Caco-2 (cell line): ENCODE measurements around the gene TRPM5. TPM values are rescaled to one million over a fixed set of nuclear protein-coding genes. Genes with fewer than 3 reads are reported as not detected.

Experiments used
- BruUV-seq: library from RNA; stranded (reverse); fragments of 400-500 nt; replicated peaks from 2 replicates; lab custom pipeline; 2021; lab: Mats Ljungman, UMichigan
- CTCF ChIA-PET: fragments of 300-600 bp; sonication (Branson Sonifier 250); formaldehyde crosslinking; loops from one replicate; lab custom pipeline; 2022; ENCODE audit warnings: antibody characterized with exemption; lab: Charles Lee
- POLR2A ChIA-PET: fragments of 300-600 bp; sonication (Branson Sonifier 250); formaldehyde crosslinking; loops from one replicate; lab custom pipeline; 2022; ENCODE audit warnings: antibody characterized with exemption; lab: Charles Lee
- DNase-seq, 2 experiments: peaks; one replicate each; pipeline versions ENCODE4 v3.0.0 to v3.0.0-alpha.2; 2020 to 2022
- H3K27me3 ChIP-seq: replicated peaks from 2 replicates; pipeline ENCODE4 v1.6.0; 2011; ENCODE audit warnings: low read length; ENCODE audit not compliant: control insufficient read depth, insufficient read depth
- H3K36me3 ChIP-seq: 2 replicates; pipeline ENCODE4 v1.5.1; 2011; ENCODE audit warnings: low read length; ENCODE audit not compliant: control insufficient read depth, insufficient read depth
- H3K4me1 ChIP-seq: fragments of 250-450 bp; sonication (Bioruptor Pico); 2 replicates; pipeline ENCODE4 v1.5.1; 2020; ENCODE audit warnings: mild to moderate bottlenecking
- H3K4me3 ChIP-seq: 2 replicates; pipeline ENCODE4 v1.5.1; 2011; ENCODE audit warnings: low read depth, mild to moderate bottlenecking, control low read depth, low read length
- H3K9me3 ChIP-seq: fragments of 250-450 bp; sonication (Bioruptor Pico); 2 replicates; pipeline ENCODE4 v1.5.1; 2020; ENCODE audit warnings: mild to moderate bottlenecking, moderate library complexity
- H3K27ac Mint-ChIP-seq: one replicate; pipeline ENCODE4 v1.8.0; 2022; ENCODE audit warnings: mixed read lengths; ENCODE audit not compliant: unreplicated experiment
- H3K27me3 Mint-ChIP-seq: one replicate; pipeline ENCODE4 v1.8.0; 2022; ENCODE audit warnings: mixed read lengths; ENCODE audit not compliant: insufficient read depth, unreplicated experiment
- H3K36me3 Mint-ChIP-seq: one replicate; pipeline ENCODE4 v1.8.0; 2022; ENCODE audit warnings: mild to moderate bottlenecking, mixed read lengths; ENCODE audit not compliant: insufficient read depth, unreplicated experiment
- H3K4me1 Mint-ChIP-seq: one replicate; pipeline ENCODE4 v1.8.0; 2022; ENCODE audit warnings: low read depth, mixed read lengths; ENCODE audit not compliant: unreplicated experiment
- H3K4me3 Mint-ChIP-seq: one replicate; pipeline ENCODE4 v1.8.0; 2022; ENCODE audit warnings: mild to moderate bottlenecking, moderate library complexity, mixed read lengths; ENCODE audit not compliant: unreplicated experiment
- H3K9me3 Mint-ChIP-seq: one replicate; pipeline ENCODE4 v1.8.0; 2022; ENCODE audit warnings: mixed read lengths; ENCODE audit not compliant: unreplicated experiment
- intact Hi-C: fragments of 100-400 bp; cut with micrococcal nuclease; formaldehyde crosslinking; loops from one replicate; pipeline ENCODE4 v1.10.0; 2022; ENCODE audit not compliant: unreplicated experiment
- total RNA-seq: library from RNA; stranded (reverse); gene quantifications from 2 replicates; pipeline ENCODE4 v1.2.3, GENCODE V29; 2022
- TF ChIP-seq, protein P1 (sequence below), 2 experiments: fragments of 200-600 bp in 1 of 2; IDR thresholded peaks; 1 replicate in 1 of 2; 2 replicates in 1 of 2; pipeline versions ENCODE4 v1.5.1 to v1.8.0; 2011 to 2022; ENCODE audit warnings: antibody characterized with exemption in 1 of 2, control low read depth in 1 of 2, inconsistent platforms in 1 of 2, low read depth in 1 of 2, low read length in 1 of 2, mild to moderate bottlenecking in 1 of 2, moderate library complexity in 1 of 2; ENCODE audit not compliant: insufficient read depth in 1 of 2, severe bottlenecking in 1 of 2, unreplicated experiment in 1 of 2

TRPM5 gene
- total RNA-seq, 1 experiment from 2014 or later: not detected

DNA sequence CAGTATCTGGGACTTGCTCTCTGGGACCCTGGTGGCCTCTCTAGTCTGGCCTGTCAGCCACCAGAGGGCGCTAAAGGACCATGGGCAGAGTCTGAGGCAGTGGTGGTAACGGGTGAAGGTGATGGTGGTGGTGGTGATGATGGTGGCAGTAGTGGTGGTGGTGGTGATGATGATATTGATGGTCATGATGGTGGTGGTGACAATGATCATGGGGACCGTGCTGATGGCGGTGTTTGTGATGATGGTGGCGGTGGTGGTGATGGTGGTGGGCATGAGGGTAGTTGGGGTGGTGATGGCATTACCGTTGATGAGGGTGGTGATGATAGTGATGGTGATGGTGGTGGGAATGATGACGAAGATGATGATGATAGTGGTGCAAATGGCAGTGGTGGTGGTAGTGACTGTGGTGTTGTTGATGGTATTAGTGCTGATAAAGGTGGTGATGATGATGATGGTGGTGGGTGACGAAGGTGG, 16.0 kb downstream of the TRPM5 start:
- no peaks in the 10 kb centered on the region for H3K9me3 Mint-ChIP-seq
- no peaks in the 10 kb centered on the region for H3K9me3 ChIP-seq
- H3K4me3 Mint-ChIP-seq: no peak overlapping the region
- intact Hi-C loops: loop anchor here (1.0 to 5.0 kb wide), 2 partner anchors 103 to 459 kb away; partner anchors contain the start of gene CDKN1C
- ChIA-PET CTCF (interaction anchor here (3.1 kb wide), 1 partner anchor 103 kb away, joined by 31 read pairs; no protein-coding TSS in a partner anchor), POLR2A (no interaction called here)
- peak; percentile 68 to 80 for DNase-seq
- H3K4me1 ChIP-seq: no peaks in the 10 kb centered on the region
- no peaks in the 10 kb centered on the region for H3K4me1 Mint-ChIP-seq
- H3K4me3 ChIP-seq: no peak overlapping the region
- TF ChIP-seq, protein P1, sequence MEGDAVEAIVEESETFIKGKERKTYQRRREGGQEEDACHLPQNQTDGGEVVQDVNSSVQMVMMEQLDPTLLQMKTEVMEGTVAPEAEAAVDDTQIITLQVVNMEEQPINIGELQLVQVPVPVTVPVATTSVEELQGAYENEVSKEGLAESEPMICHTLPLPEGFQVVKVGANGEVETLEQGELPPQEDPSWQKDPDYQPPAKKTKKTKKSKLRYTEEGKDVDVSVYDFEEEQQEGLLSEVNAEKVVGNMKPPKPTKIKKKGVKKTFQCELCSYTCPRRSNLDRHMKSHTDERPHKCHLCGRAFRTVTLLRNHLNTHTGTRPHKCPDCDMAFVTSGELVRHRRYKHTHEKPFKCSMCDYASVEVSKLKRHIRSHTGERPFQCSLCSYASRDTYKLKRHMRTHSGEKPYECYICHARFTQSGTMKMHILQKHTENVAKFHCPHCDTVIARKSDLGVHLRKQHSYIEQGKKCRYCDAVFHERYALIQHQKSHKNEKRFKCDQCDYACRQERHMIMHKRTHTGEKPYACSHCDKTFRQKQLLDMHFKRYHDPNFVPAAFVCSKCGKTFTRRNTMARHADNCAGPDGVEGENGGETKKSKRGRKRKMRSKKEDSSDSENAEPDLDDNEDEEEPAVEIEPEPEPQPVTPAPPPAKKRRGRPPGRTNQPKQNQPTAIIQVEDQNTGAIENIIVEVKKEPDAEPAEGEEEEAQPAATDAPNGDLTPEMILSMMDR (IDR thresholded peaks at IDR 0.05; ENCODE audit: insufficient read depth in 1 of 2, low read depth in 1 of 2, low read length in 1 of 2, severe bottlenecking in 1 of 2, unreplicated experiment in 1 of 2): peak; percentile 74 to 92
- H3K36me3 Mint-ChIP-seq: no peaks in the 10 kb centered on the region
- no peaks in the 10 kb centered on the region for H3K36me3 ChIP-seq
- H3K27me3 Mint-ChIP-seq: no peaks in the 10 kb centered on the region
- no peaks in the 10 kb centered on the region for H3K27me3 ChIP-seq
- no peak overlapping the region for H3K27ac Mint-ChIP-seq
- no TSS peak for BruUV-seq

DNA sequence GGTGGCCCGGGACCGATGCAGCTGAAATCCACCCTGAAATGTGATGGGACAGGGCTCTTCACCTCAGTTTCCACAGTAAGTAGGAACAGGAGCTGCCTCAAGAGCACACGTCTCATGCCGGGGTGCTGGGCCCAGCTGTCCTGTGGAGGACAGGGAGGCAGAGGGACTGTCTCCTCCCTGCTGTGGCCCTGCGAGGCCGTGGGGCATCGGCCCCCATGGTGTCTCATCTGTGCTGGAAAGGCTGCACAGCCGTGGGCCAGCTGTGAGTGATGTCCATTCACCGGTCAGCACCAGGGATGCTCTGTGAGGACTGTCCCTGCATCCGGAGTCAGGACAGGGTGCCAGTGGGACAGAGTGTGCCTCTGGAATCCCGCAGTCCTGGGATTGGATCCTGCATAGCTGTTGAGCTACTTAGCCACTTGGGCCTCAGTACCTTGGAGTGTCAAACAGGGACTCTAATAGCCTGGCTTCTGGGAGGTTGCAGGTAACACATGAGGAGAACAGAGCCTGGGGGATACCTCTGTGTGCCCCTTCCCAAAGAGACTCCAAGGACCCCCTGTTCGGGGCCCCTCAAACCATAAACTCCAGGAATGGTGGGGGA, 16.5 kb downstream of the TRPM5 start:
- H3K4me3 ChIP-seq: no peak overlapping the region
- intact Hi-C loops: loop anchor here (1.0 to 5.0 kb wide), 2 partner anchors 103 to 459 kb away; partner anchors contain the start of gene CDKN1C
- no peaks in the 10 kb centered on the region for H3K27me3 Mint-ChIP-seq
- no peak for DNase-seq
- TF ChIP-seq, protein P1 (IDR thresholded peaks at IDR 0.05; ENCODE audit: insufficient read depth in 1 of 2, low read depth in 1 of 2, low read length in 1 of 2, severe bottlenecking in 1 of 2, unreplicated experiment in 1 of 2): no peak
- ChIA-PET CTCF (interaction anchor here (0.8 to 3.1 kb wide), 2 partner anchors 104 to 125 kb away, joined by 3 to 31 read pairs; no protein-coding TSS in a partner anchor), POLR2A (no interaction called here)
- no peaks in the 10 kb centered on the region for H3K36me3 Mint-ChIP-seq
- no peaks in the 10 kb centered on the region for H3K36me3 ChIP-seq
- no peaks in the 10 kb centered on the region for H3K9me3 ChIP-seq
- BruUV-seq: no TSS peak
- no peak overlapping the region for H3K27ac Mint-ChIP-seq
- H3K4me3 Mint-ChIP-seq: no peak overlapping the region
- no peaks in the 10 kb centered on the region for H3K4me1 ChIP-seq
- H3K4me1 Mint-ChIP-seq: no peaks in the 10 kb centered on the region
- H3K9me3 Mint-ChIP-seq: no peaks in the 10 kb centered on the region
- H3K27me3 ChIP-seq: no peaks in the 10 kb centered on the region

DNA sequence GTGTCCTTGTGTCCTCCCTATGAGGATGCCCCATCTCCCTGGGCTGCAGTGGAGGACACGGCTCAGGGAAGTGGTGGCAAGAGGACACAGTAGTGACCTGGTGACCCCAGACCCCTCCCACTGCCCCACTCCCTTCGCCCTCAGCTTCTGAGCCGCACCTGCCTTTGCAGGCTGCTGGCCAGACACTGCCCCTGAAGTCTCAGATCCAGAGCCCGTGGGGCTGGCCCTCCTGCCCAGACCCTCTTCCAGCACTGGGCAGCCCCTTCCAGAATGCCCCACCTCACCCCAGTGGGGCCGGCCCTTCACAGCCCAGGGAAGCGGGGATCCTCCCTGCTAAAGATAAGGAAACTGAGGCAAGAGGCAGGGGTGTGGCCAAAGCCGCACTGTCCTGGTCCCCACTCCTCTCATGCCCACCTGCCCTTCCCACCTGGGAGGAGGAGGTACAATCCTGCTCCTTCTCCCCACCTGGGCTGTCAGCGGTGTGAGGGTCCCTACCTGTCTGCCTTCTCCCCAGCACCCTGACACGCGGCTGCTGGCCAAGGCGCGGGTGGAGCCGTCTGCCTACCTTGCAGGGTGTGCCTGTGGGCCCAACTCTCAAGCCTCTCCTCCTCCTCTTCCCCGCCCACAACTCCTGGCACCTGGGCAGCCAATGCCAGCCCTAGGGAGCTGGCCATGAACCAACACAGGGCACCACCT, 17.3 kb downstream of the TRPM5 start:
- Mint-ChIP-seq H3K4me3 (no peak overlapping the region), H3K27ac (no peak overlapping the region), H3K4me1 (no peaks in the 10 kb centered on the region), H3K9me3 (no peaks in the 10 kb centered on the region), H3K27me3 (no peaks in the 10 kb centered on the region), H3K36me3 (no peaks in the 10 kb centered on the region)
- TF ChIP-seq, protein P1 (IDR thresholded peaks at IDR 0.05; ENCODE audit: insufficient read depth in 1 of 2, low read depth in 1 of 2, low read length in 1 of 2, severe bottlenecking in 1 of 2, unreplicated experiment in 1 of 2): no peak
- Histone ChIP-seq H3K9me3 (no peaks in the 10 kb centered on the region), H3K4me1 (no peaks in the 10 kb centered on the region), H3K36me3 (no peaks in the 10 kb centered on the region), H3K27me3 (no peaks in the 10 kb centered on the region), H3K4me3 (no peak overlapping the region)
- intact Hi-C loops: loop anchor here (5.0 kb wide), 1 partner anchor 460 kb away; the partner anchor contains the start of gene CDKN1C
- no TSS peak for BruUV-seq
- ChIA-PET CTCF (interaction anchor here (0.8 to 3.1 kb wide), 2 partner anchors 105 to 124 kb away, joined by 3 to 31 read pairs; no protein-coding TSS in a partner anchor), POLR2A (no interaction called here)
- no peak for DNase-seq
